Right lobe of liver (tissue), 4 donors: ENCODE data around the gene DNAH1.

Experiments
- CTCF ChIP-seq, 4 donors: fragments of 200-600 bp in 3 of 4; fragments of 450-650 bp in 1 of 4; IDR thresholded peaks; one replicate each; pipeline versions ENCODE4 v1.5.1 to v1.8.0; 2016 to 2022; ENCODE audit warnings: antibody characterized with exemption in 4 of 4, mild to moderate bottlenecking in 2 of 4
- POLR2A ChIP-seq: fragments of 450-650 bp; IDR thresholded peaks from one replicate; pipeline ENCODE4 v1.6.1; 2017; ENCODE audit warnings: antibody characterized with exemption, mild to moderate bottlenecking
- donor health status: DM: no; HTN: no; CAD: no.
- donor health status: DM: no; HTN: no; CAD: no.
- donor health status: DM: no; HTN: yes; CAD: no.

- no peak for TF ChIP-seq POLR2A
- no peak for TF ChIP-seq CTCF (IDR thresholded peaks at IDR 0.05)
These were observed 17.7 kb upstream of the DNAH1 start for GRCh38 chr3:52298149-52299098.
